ENCODE measurements around the gene DNAJB7. TPM values are rescaled to one million over a fixed set of nuclear protein-coding genes. Genes with fewer than 3 reads are reported as not detected.

Gene DNAJB7
- total RNA-seq, 1 experiment from 2014 or later = not detected

- TF ChIP-seq AFF4 (CRISPR knock-in tag; IDR thresholded peaks at IDR 0.05; ENCODE audit: borderline replicate concordance) = 0 out of 2 replicates have a peak, but pooled peaks have one; percentile 44
- 0 out of 2 replicates have a peak, but pooled peaks have one; percentile 80 for TF ChIP-seq NR3C1 (CRISPR knock-in tag; conservative IDR thresholded peaks at IDR 0.05; ENCODE audit: low read depth)
- TF ChIP-seq TEAD4 (CRISPR knock-in tag; IDR thresholded peaks at IDR 0.05) = no peak
- TF ChIP-seq JAZF1 (CRISPR knock-in tag; IDR thresholded peaks at IDR 0.05) = no peak
- peak; percentile 82 for TF ChIP-seq GABPB1 (CRISPR knock-in tag; IDR thresholded peaks at IDR 0.05)
- TF ChIP-seq RELA (CRISPR knock-in tag; IDR thresholded peaks at IDR 0.05; ENCODE audit: borderline replicate concordance) = no peak
Measured at GRCh38 chr22:40856513-40857308, 5.2 kb downstream of the DNAJB7 start, which contains the start of the genes ST13 and XPNPEP3 (continued).

GRCh38 chr22:40855979-40856512 is 5.9 kb downstream of the DNAJB7 start:
- peaks cover 9% of the 10 kb centered on the region for H3K36me3 Mint-ChIP-seq
- POLR2A ChIA-PET = interaction anchor here (0.6 to 1.5 kb wide), 5 partner anchors 43 to 251 kb away, joined by 3 to 4 read pairs (median 3); partner anchors contain the start of gene MRTFA
- H3K27me3 Mint-ChIP-seq (ENCODE audit: low read depth) = no peaks in the 10 kb centered on the region
- CTCF ChIA-PET = interaction anchor here (0.6 to 2.0 kb wide), 5 partner anchors 43 to 529 kb away, joined by 3 to 6 read pairs (median 5); no protein-coding TSS in a partner anchor
- H3K4me3 Mint-ChIP-seq = peak overlapping the region; percentile 99
- peak; percentile 61 for DNase-seq (ENCODE audit: low spot score)
- H3K9me3 Mint-ChIP-seq = no peaks in the 10 kb centered on the region
- peaks cover 33% of the 10 kb centered on the region for H3K4me1 Mint-ChIP-seq
- H3K27ac Mint-ChIP-seq = peak overlapping the region; percentile 100
- peak; percentile 47 for ATAC-seq
- TF ChIP-seq USF2 (CRISPR knock-in tag; IDR thresholded peaks at IDR 0.05) = no peak
- no peak for TF ChIP-seq EMX1 (CRISPR knock-in tag; IDR thresholded peaks at IDR 0.05)
- no peak for TF ChIP-seq SMAD3 (CRISPR knock-in tag; IDR thresholded peaks at IDR 0.05; ENCODE audit: borderline replicate concordance)
- no peak for TF ChIP-seq SP1 (CRISPR knock-in tag; conservative IDR thresholded peaks at IDR 0.05)
- 0 out of 2 replicates have a peak, but pooled peaks have one; percentile 56 for TF ChIP-seq E2F5 (CRISPR knock-in tag; IDR thresholded peaks at IDR 0.05)
- no peak for TF ChIP-seq ARID4B (CRISPR knock-in tag; IDR thresholded peaks at IDR 0.05; ENCODE audit: borderline replicate concordance)
- TF ChIP-seq FOXP1 (CRISPR knock-in tag; IDR thresholded peaks at IDR 0.05; ENCODE audit: borderline replicate concordance) = peak; percentile 69; the same call in 1 of the 2 replicates
- TF ChIP-seq MYBL2 (CRISPR knock-in tag; IDR thresholded peaks at IDR 0.05) = 0 out of 2 replicates have a peak, but pooled peaks have one; percentile 64
- no peak for TF ChIP-seq ATF2 (CRISPR knock-in tag; IDR thresholded peaks at IDR 0.05; ENCODE audit: borderline replicate concordance, low read depth)
- no peak for TF ChIP-seq GABPB1 (CRISPR knock-in tag; IDR thresholded peaks at IDR 0.05)
- TF ChIP-seq E2F1 (CRISPR knock-in tag; IDR thresholded peaks at IDR 0.05) = no peak
- no peak for TF ChIP-seq CBFB (CRISPR knock-in tag; IDR thresholded peaks at IDR 0.05; ENCODE audit: low read depth)
